PC-9 (cell line): Measurements from ENCODE around the gene KLRC3.

Experiments
- EZH2 ChIP-seq: fragments of 200-600 bp; sonication (generic); IDR thresholded peaks from 2 replicates; pipeline ENCODE4 v1.8.0; 2017; ENCODE audit warnings: antibody characterized with exemption, low read depth
- TF ChIP-seq, protein P1 (sequence below): fragments of 200-600 bp; sonication (generic); conservative IDR thresholded peaks from 2 replicates; pipeline ENCODE4 v1.6.1; 2017; ENCODE audit warnings: mixed run types, antibody characterized with exemption, mild to moderate bottlenecking, moderate library complexity

DNA sequence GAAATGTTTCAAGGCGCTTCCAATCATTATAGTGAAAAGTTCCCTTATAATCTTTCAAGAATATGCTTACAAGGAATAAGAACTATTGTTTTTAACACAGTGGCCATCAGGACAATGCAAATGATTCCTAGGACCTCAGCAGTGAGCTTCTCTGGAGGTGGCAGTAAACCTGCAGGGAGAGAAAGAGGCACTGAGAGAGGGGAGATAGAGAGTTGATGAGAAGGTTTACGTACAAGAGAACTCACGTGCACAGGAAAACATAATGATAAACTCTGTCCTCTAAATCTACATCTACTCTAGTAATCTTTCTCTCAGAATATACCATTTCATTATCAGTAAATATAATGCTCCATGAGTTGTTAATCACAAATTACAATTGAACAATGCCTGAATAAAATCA is 11.6 kb downstream of the KLRC3 start:
- TF ChIP-seq, protein P1, sequence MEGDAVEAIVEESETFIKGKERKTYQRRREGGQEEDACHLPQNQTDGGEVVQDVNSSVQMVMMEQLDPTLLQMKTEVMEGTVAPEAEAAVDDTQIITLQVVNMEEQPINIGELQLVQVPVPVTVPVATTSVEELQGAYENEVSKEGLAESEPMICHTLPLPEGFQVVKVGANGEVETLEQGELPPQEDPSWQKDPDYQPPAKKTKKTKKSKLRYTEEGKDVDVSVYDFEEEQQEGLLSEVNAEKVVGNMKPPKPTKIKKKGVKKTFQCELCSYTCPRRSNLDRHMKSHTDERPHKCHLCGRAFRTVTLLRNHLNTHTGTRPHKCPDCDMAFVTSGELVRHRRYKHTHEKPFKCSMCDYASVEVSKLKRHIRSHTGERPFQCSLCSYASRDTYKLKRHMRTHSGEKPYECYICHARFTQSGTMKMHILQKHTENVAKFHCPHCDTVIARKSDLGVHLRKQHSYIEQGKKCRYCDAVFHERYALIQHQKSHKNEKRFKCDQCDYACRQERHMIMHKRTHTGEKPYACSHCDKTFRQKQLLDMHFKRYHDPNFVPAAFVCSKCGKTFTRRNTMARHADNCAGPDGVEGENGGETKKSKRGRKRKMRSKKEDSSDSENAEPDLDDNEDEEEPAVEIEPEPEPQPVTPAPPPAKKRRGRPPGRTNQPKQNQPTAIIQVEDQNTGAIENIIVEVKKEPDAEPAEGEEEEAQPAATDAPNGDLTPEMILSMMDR = no peak
- no peak for TF ChIP-seq EZH2
